Suprapubic skin (tissue), 3 donors: Measurements from ENCODE around the gene TRIM3.

Experiments used
- CTCF ChIP-seq, 2 donors: fragments of 200-600 bp in 1 of 2; fragments of 450-650 bp in 1 of 2; sonication (generic) in 1 of 2; IDR thresholded peaks; one replicate each; pipeline ENCODE4 v1.5.1; 2016 to 2019; ENCODE audit warnings: antibody characterized with exemption in 2 of 2, mild to moderate bottlenecking in 1 of 2, moderate library complexity in 1 of 2
- EP300 ChIP-seq: sonication (generic); formaldehyde crosslinking; IDR thresholded peaks from one replicate; pipeline ENCODE4 v1.6.1; 2017; ENCODE audit warnings: antibody characterized with exemption
- POLR2A ChIP-seq, 2 donors: fragments of 450-650 bp; IDR thresholded peaks; one replicate each; pipeline ENCODE4 v1.6.1; 2017; ENCODE audit warnings: antibody characterized with exemption in 2 of 2, mild to moderate bottlenecking in 2 of 2, moderate library complexity in 2 of 2

- TF ChIP-seq POLR2A (IDR thresholded peaks at IDR 0.05) (no peak), EP300 (no peak), CTCF (IDR thresholded peaks at IDR 0.05) (no peak)
These were observed 39.6 kb downstream of the TRIM3 start for GRCh38 chr11:6433998-6434660.
